A172 (cell line): ENCODE measurements around the gene ALDH1L1. TPM values are rescaled to one million over a fixed set of nuclear protein-coding genes. Genes with fewer than 3 reads are reported as not detected.
"Not testable (repeated sequence)": the region's sequence is repeated elsewhere in the genome, so short reads cannot be mapped to it uniquely, and the experiment has no call there.

Source experiments
- DNase-seq: peaks from one replicate; pipeline ENCODE4 v3.0.0-alpha.2; 2015; ENCODE audit warnings: low spot score
- total RNA-seq: library from RNA; depleted of rRNA; stranded (reverse); fragments of >200 nt; shearing (Covaris generic); gene quantifications from 2 replicates; pipeline ENCODE4 v1.2.3, GENCODE V29; 2014

ALDH1L1 gene
- total RNA-seq, 1 experiment from 2014 or later, result not detected

DNA sequence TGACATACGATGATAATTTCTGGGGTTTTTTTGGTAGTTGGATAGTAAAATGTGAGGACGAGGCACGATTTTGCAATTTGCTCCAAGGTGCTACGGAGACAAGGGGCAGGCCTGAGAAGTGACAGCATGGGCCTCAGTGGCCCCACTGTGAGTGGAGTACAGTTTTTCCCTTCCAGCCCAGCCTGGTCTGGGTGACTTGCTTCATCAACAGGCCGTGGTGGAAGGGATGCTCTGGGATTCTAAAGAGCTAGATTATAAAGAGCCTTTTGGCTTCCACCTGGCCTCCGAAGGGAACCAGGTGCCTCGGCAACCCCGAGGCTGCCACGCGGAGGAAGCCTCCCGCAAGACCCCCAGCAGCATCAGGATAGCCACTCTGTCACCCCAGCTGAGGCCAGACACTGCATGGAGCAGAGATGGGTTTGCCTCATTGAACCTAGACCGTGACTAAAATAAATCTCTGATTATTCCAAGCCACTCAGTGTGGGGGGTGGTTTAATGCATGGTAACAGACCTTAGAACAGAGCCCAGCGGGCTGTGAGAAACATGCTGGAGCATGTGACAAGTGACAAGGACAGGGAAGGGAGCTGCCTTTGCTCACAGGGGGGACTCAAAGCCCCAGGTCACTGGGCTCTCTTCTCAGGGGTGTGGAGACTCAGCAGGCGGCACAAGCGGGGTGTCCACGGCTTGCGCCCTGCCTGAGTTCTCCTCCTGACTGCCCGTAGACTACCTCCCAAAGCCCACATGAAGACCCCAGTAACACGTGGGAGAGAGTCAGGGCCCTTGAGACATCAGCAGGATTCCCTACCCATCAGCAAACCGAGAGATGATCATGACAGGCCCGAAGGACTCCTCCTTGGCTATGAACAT, 73.8 kb downstream of the ALDH1L1 start:
- DNase-seq, result no peak

DNA sequence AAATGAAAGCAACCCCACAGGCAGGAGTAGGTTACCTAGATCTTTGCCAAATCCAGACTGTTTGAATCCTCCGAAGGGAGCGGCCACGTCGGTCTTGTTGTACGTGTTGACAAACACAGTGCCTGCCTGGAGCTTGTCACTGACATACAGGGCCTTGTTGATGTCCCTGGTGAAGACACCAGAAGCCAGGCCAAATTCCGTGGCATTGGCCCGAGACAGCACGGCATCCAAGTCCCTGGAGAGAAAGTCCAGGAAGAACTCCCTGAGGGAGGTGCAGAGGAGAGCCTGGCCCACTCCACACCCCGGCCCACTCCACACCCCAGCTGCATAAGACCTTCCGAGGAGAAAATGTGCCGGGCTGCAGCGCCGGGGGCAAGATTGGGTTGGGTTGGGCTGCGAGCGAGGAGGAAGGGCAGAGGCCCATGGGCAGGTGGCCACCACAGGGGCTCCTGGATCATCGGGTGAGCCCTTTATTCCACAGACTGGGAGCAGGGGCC, 74.6 kb downstream of the ALDH1L1 start:
- DNase-seq, result no peak

DNA sequence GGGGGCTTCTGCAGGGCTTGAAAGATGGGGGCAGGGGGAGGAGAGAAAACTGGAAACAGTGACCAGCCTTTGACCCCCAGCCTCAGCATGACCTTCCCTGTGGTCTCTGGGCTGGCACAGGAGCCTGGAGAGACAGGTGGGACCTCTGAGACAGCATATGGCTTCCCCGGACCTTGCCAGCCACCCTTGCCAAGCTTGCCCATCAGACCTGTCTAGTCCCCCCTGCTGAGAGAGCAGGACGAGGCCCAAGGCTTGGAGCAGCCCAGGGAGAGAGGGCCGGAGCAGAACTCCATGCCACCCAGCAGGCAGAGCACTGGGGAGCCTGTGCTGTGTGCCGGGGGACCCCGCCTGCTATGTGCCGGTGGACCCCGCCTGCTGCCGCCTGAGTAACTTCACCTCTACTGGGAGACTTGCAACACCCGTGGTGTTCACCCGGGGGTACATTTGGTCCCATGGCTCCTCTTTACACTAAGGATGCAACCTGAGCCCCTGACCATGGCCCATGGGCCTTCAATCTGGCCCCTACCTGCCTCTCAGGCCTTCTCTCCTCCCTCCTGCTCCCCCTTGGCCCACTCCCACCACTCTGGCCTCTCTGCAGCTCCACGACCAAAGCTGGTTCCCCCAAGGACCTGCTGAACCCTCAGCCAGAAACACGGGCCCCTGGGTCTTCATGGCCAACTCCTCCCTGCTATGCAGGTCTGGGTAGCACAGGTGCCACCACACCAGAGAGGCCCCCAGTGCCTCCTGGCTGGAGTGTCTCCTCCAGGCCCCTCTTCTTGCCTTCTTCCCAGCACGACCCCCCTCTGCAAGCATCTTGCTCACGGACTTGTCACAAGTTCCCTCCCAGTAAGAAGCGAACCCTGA, 75.4 kb downstream of the ALDH1L1 start:
- no peak for DNase-seq

DNA sequence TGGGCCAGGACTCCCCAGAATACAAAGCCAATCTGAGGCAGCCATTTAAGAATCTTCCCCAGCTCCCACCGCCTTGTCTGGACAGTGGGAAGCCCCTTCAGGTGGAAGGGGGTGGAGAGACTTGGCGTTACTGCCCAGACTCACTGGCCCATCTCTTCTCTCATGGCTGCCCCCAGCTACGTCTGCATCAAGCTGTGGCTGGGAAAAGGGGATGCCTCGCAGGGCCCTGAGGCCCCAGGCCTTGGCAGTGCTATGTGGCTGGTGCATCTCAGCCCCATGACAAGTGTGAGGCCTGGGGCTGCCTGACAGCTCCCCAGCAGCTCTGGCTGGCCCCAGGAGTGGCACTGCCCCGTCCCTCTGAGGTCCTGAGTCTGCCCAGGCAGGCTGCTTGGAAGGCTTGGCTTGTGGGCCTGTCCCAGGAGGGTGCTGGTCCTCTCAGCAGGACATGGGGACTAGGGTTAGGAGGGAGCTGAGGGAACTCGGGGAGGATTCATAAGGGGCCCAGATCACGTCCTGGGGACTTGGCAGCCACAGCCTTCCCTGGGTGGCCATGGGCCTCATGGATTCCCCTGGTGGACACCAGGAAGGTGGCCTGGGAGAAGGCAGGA, 76.3 kb downstream of the ALDH1L1 start:
- DNase-seq, result no peak

DNA sequence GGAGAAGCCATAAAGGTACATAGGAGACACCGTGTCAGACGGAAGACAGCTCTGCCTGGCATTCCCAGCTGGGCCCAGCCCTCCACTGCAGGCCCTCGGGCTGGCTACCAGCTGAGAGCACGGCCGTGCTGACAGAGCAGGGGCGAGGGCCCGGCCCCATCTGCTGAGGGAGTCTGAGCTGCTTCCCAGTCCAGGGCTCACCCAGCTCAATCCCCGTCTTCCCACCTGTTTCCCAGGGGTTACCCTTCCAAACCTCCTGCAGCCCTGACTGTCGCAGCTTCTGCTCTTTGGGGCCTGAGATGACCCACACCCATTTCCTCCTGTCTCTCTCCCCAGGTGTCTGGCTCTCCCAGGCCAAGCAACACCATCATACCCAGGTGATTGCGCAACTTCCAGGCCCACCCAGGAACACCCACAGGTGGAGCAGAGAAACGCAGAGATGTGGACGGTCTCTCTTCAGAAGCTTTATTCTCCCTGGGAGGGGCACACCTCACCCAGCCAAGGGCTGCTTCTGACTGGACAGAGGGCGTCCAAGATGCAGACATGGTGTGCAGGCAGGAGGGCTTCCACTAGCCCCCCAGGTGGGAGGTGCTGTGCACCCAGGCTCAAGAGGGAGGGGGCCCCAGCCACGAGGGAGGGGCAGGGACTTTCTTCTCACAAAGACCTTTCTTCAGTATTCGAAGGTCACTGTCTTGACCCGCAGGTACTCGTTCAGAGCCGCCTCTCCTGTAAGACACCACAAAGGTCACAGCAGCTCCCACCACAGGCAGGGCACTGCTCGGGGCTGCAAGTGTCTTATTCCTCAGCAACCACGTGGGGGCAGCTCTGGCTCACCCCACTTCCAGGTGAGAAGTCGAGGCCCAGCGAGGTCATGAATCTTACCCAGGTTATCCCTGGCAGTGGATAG, 77.0 kb downstream of the ALDH1L1 start:
- no peak for DNase-seq

DNA sequence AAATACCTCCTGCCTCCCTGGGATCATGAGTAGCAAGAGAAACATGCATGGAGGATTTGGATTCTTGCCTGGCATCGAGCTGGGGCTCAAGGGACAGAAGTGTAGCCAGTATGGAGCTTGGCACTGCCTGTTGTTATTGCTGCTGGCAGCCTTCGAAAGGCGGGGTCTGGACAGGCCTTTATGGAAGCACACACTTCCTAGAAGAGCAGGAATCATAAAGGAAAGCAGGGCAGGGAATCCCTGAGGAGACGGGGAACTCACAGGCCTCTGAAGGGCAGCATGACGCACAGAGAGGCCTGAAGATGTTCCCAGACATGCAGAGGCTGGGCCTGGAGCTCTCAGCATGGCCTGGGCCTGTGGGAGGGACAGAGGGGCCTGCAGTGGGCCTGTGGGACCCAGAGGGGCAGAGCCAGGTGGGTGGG, 77.8 kb downstream of the ALDH1L1 start:
- no peak for DNase-seq

DNA sequence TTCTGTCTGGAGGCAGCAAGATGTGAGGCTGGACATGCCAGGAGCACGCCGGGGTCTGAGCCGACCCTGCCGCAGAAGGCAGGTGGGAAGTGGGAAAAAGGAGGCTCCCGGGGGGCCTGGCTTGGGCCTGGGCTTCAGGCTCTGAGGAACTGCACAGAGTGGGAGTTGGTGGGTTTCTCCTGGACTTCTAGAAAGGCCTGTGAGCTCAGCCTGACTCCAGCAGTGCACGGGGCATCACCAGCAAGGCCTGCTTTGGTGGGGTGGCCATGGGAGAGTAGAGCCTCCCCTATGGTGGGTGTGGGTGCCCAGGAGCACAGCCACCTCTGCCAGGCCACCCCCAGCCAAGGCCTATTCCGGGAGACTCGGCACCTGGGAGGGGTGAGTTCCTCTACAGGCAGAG, 78.4 kb downstream of the ALDH1L1 start:
- no peak for DNase-seq

DNA sequence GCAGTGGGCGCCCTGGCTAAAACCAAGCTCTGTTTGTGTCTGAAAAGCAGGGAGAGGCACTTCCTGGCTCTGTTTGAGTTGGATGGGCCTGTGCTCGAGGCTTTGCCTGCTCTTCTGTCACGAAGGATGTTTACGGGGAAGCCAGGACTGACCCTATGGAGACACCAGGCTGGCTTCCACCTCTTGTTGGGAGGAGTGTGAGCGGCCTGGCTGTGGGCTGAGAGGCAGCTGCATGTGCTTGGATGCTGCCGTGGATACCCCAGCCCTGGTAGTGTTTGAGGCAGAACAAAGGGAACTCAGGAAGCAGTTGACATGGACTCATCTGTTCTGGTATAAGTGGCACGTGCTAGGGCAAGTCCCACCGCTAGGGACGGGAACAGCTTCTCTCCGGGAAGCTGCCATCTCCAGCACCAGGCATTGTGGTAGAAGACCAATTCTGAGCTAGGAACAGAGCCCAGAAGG, 78.8 kb downstream of the ALDH1L1 start:
- no peak for DNase-seq

DNA sequence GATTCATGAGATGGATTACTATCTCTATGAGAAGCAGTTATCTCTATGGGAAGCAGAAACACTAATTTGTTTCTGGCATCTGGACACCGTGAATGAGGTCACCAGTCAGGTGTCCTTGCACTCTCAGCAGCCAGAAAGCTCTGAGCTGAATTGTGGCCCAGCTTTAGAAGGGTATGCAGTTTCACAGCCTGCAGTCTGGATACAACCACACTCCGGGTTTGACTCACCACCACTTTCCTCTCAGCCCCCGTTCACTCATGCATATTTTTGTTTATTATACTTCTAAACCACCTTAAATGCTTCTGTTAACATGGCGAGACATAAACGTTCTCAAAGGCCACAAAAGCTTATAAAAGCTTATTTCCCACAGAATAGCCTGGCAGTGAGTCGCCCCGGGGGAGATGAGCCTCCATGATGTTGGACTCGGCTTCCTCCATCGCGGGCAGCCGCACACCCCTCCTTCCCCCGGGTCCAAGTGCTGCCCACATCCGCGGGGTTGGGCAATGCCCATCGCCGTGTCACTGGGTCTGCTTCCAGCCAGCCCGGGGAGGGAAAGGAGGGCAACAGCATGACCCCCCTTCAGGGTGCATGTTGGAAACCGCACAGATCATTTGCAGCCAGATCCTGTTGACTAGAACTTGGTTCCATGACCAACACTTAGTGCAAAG, 79.6 kb downstream of the ALDH1L1 start:
- DNase-seq, result peak; percentile 30

DNA sequence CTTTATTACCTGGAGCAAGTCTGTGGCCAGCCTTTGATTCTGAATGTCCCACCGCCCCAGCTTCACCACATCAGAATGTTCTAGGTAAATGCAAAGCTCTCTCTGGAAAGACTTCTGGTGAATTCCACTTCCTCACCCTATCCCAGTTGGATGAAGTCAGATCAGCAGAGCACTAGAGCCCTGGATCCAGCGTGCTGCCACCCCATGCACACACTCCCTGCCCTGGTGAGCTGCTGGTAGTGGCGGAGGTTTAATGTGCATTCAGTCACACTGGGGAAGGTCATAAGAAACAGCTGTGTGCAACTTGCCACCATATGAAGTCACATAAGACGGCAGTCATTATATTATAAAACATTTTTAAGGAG, 80.1 kb downstream of the ALDH1L1 start:
- DNase-seq, result no peak

DNA sequence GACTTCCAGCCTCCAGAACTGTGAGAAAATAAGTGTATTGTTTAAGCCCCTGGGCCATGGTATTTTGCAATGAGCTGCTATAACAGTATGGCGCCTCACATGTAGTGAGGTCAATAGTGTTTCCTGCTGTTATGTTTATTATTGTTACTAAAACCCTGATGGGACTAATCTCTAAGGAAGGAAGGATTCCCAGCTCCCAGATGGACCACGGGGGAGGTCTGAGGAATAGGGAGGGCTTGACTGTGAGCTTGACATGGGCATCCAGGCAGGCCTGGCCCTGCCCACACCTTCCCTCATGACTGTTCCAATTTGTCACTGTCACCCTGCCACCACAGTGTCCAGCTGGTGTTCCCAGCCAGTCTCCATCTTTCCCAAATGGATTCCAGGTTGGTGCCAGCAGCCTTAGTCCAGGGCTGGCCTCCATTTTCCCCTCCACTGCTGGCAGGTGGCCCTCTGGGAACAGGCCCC, 82.0 kb downstream of the ALDH1L1 start:
- no peak for DNase-seq

DNA sequence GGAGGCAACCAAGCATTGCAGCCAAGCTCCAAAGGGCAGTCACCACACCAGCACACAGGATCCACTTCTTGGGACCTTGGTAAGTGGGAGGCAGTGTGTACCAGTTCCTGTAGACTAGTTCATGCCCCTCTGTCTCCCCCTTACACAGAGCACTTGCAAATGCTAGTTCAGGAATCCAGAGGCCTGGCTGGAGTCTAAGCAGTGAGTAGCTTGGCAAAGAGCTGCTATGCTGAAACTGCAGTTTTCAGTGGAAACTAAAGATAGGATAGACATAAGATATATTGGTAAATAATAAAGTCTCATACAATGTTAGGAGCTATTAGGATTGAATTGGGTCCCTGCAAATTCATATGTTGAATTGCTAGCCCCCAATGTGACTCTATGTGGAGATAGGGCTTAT, 82.6 kb downstream of the ALDH1L1 start:
- DNase-seq, result no peak

DNA sequence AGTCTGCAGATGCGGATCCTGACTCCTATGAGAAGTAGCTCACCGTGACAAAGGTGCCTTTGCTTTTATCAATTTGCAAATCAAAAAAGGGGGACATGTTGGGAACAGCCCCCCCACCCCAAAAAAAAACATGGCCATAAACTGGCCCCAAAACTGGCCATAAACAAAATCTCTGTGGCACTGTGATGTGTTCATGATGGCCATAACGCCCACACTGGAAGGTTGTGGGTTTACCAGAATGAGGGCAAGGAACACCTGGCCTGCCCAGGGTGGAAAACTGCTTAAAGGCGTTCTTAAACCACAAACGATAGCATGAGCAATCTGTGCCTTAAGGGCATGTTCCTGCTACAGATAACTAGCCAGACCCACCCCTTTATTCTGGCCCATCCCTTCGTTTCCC, 84.1 kb downstream of the ALDH1L1 start:
- DNase-seq, result not testable (repeated sequence)

DNA sequence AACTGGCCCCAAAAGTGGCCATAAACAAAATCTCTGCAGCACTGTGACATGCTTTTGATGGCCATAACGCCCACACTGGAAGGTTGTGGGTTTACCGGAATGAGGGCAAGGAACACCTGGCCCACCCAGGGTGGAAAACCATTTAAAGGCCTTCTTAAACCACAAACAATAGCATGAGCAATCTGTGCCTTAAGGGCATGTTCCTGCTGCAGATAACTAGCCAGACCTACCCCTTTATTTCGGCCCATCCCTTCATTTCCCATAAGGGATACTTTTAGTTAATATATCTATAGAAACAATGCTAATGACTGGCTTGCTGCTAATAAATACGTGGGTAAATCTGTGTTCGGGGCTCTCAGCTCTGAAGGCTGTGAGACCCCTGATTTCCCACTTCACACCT, 88.3 kb downstream of the ALDH1L1 start:
- DNase-seq, result not testable (repeated sequence)

DNA sequence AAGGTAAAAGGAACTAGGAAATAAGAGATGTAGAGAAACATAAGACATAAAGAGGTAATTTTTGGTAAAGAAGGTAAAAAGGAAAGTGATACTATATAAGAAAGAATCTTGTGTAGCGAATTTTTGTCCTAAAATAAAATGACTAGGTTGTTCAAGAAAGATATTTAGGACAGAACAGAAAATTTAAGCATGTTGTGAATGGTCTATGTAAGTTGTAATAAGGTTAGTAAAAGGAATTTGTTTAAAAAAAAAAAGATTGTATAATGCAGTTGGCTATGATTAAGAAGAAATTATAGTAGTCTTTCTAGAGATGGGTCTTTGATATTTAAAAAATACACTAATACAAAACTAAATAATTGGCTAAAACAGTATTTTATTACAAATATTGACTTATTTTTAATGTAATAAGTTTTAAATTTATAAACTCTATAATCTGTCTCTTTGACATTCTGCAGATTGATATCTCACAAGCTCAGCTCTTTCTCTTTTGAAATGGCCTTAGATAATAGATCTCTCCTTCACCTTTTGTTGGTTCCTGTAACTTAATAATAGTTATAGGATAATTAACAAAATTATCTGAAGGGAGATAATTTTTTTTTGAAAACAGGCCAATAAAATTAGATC, 92.7 kb downstream of the ALDH1L1 start:
- no peak for DNase-seq

DNA sequence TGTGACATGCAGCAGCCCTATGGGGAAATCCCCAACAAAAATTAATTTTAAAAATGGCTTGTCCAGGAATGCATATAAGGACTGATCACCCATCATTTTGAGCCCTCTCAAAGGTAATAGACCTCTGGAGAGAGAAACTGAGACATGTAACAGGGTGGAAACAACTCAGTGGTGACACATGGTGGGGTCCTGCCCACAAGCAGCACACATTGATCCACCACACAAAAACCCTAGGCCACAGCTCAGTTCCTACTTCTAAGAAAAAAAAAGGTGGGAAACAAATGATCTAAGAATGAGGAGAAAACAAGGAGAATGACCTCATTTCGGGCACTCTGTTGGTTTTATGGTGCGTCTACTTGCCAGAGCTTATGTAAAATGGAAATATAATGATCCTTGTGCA, 94.5 kb downstream of the ALDH1L1 start:
- DNase-seq, result no peak

DNA sequence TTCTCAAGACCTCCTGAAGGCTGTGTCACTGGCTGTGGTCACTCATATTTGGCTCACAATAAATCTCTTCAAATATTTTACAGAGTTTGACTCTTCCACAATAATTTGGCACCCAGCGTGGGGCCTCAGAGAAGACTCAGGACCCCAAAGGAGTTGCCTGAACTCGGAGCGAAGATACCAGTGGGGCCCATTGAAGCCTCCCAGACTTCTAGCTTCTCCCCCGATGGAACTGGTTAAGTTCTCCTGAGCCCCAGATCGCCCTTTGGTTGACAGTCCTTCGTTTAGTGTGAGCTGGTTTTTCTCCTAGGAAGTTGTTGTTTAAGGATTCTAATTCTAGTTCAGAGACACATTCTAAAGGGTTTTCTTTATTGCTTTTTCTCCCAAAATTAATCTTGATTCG, 95.1 kb downstream of the ALDH1L1 start:
- DNase-seq, result no peak

DNA sequence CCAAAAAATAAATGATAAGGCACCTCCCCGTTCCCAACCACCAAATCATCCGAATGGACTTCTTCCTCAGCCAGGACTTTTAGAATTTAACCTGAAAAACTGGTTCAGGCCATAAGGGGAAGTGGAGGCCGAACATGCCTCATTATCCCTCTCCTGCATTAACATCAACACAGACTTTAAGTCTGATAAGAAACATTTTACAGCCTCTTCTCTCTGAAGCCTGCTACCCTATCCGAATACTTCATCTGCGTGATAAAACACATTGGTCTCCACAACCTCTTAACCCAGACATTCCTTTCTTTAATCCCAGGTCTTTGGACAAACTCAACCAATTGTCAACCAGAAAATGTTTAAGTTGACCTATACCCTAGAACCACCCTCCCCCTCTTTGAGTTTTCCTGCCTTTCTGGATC, 95.6 kb downstream of the ALDH1L1 start:
- no peak for DNase-seq

DNA sequence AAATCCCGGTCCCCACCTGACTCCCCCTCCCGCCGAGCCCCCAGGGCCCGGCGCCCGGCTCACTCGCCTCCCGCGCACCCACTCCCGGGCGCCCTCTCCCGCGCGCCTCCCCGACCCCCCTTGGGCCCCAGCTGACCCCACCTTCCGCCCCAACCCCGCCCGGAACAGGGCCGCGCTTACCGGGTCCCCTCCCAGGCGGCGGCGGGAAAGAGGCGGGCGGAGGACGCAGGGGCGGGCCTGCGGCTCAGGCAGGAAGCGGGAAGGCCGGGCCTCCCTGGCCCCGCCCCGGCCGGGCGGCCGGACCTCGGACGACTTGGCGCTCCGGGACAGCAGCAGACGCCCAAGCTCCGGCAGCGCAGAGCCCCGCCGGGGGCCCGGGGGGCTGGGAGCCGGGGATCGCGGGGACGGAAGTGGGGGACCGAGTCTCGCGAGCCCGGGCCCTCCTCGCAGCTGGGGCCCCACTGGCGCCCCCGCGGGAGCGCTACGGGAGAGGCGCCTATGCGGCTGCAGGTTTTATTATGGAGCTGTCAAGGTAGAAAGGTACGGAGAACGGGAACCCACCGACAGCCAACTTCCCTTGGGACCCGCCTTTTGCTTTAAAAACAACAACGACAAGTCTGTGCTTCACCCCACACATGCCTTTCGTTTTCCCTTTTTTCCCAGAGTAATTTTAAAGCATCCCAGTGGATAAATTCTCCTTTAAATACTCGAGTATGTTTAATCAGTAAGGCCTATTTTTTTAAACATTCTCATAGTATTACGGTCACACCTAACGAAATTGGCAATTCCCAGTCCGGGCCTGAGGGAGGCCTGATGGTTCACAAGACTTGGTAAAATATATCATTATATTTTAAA, 96.2 kb downstream of the ALDH1L1 start, which contains the start of gene SLC41A3:
TSS of gene SLC41A3 (minus strand) at position 212 of the 855 bp plus-strand sequence. CDS start 15,905 bp downstream, outside the sequence.
- peak; percentile 68 for DNase-seq
